ENCODE data around the gene MDM2. TPM values are rescaled to one million over a fixed set of nuclear protein-coding genes. Genes with fewer than 3 reads are reported as not detected.

The MDM2 gene
- total and polyA plus RNA-seq, 2 of the 8 experiments (the other 6 are each of a cell fraction or from before 2014, with no cell fraction given) = 15.1 to 115 TPM

GRCh38 chr12:68827895-68828671, 20.1 kb downstream of the MDM2 start (continued):
- TF ChIP-seq TEAD4 (IDR thresholded peaks at IDR 0.05; ENCODE audit: low read depth, low read length) (no peak), FOSL1 (IDR thresholded peaks at IDR 0.05; ENCODE audit: insufficient read depth, low read depth, low read length) (no peak), TCF12 (IDR thresholded peaks at IDR 0.05; ENCODE audit: low read depth, low read length) (no peak), KDM1A (IDR thresholded peaks at IDR 0.05; ENCODE audit: borderline replicate concordance, low read length) (no peak), SUZ12 (IDR thresholded peaks at IDR 0.05; ENCODE audit: low read length) (no peak), CREB1 (IDR thresholded peaks at IDR 0.05) (no peak), CHD7 (IDR thresholded peaks at IDR 0.05; ENCODE audit: insufficient replicate concordance, low read length) (no peak), CBX5 (IDR thresholded peaks at IDR 0.05; ENCODE audit: low read depth, low read length) (no peak), TAF7 (optimal IDR thresholded peaks at IDR 0.05; ENCODE audit: borderline replicate concordance, low read depth, low read length) (no peak), POLR2AphosphoS5 (IDR thresholded peaks at IDR 0.05; ENCODE audit: low read depth, low read length) (no peak; the same call in 1 of the 2 replicates)

Data from H1 (cell line).